ENCODE results near the gene IL1RAPL1. TPM values are rescaled to one million over a fixed set of nuclear protein-coding genes. Genes with fewer than 3 reads are reported as not detected.

IL1RAPL1 gene
- total RNA-seq, 2 donors from 2014 or later, result 0.54 TPM; not detected in 1

DNA sequence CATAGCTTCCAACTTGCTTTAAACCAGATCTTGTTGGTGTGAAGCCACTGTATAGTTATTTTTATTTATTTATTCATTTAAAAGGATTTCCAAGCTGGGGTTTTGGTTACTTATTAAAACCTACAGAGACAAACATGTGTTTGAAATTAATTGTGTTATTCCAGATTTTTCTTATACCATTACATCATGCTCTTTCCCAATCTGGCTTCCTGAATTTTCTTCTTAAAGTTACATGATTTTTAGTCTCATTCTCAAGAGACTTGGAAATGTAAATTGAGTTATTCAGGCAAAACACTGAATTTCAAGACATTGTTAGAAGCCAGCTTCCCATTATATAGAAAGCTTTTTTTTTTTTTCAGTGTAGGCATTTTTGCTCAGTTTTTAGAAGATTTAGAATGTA lies 381.9 kb downstream of the IL1RAPL1 start:
- no peak for TF ChIP-seq CTCF (IDR thresholded peaks at IDR 0.05)
- Histone ChIP-seq H3K9me3 (no peaks in the 10 kb centered on the region), H3K36me3 (no peaks in the 10 kb centered on the region), H3K4me1 (ENCODE audit: control insufficient read depth in 1 of 2, low read depth in 2 of 2) (no peaks in the 10 kb centered on the region), H3K27me3 (replicated peaks; ENCODE audit: insufficient read depth) (no peaks in the 10 kb centered on the region), H3K27ac (no peak overlapping the region), H3K4me3 (no peak overlapping the region)
- DNase-seq (ENCODE audit: low spot score) (no peak), ATAC-seq (ENCODE audit: insufficient number of reproducible peaks, low FRiP score, low read depth) (no peak)

DNA sequence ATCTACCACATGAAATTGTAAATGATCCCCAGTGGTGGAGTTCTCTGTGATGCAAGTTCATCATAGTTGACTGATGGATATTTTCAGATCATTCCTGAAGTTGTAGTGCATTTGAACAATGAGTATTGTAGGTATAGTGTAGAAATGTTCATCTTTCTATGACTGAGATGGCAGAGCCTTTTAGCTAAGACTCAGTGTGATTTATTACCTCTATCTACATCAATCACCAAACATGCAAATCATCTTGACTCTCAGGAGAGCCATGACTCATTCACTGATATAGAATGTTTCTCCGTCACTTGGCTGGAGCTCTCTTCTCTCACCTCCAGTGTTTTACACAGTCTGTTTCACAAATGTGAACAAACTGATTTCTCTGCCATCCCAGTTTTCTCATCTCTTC lies 392.6 kb downstream of the IL1RAPL1 start:
- Histone ChIP-seq H3K27ac (no peak overlapping the region), H3K4me3 (no peak overlapping the region), H3K27me3 (replicated peaks; ENCODE audit: insufficient read depth) (no peaks in the 10 kb centered on the region), H3K9me3 (no peaks in the 10 kb centered on the region), H3K4me1 (ENCODE audit: control insufficient read depth in 1 of 2, low read depth in 2 of 2) (no peaks in the 10 kb centered on the region), H3K36me3 (no peaks in the 10 kb centered on the region)
- no peak for TF ChIP-seq CTCF (IDR thresholded peaks at IDR 0.05)
- DNase-seq (ENCODE audit: low spot score), result no peak
- ATAC-seq (ENCODE audit: insufficient number of reproducible peaks, low FRiP score, low read depth), result no peak

- no peaks in the 10 kb centered on the region for H3K27me3 ChIP-seq (replicated peaks; ENCODE audit: insufficient read depth)
- H3K9me3 ChIP-seq, result no peaks in the 10 kb centered on the region
- no peak for ATAC-seq (ENCODE audit: insufficient number of reproducible peaks, low FRiP score, low read depth)
- TF ChIP-seq CTCF (IDR thresholded peaks at IDR 0.05), result no peak
- H3K27ac ChIP-seq, result no peak overlapping the region
- DNase-seq (ENCODE audit: low spot score), result no peak
- no peaks in the 10 kb centered on the region for H3K4me1 ChIP-seq (ENCODE audit: control insufficient read depth in 1 of 2, low read depth in 2 of 2)
- H3K4me3 ChIP-seq, result no peak overlapping the region
- no peaks in the 10 kb centered on the region for H3K36me3 ChIP-seq
These were observed 394.7 kb downstream of the IL1RAPL1 start for GRCh38 chrX:28981952-28982351.

DNA sequence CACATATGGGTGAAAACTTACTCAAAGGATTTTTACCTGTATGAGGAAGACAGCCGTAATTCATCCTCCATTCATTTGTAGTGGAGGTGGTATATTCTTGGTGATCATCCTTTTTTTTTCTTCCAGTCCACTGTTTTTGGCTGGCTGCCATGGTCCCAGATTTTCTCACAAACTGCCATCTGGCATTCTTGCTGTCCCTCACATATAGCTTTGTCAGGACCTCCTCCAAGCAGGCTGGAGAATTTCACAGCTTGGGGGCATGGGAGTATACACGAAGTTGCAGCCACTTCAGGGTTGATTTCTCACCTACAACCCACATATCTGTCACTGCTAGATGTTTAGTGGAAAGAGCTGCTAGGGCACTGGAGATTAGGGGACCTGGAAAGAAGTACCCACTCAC lies 401.0 kb downstream of the IL1RAPL1 start:
- Histone ChIP-seq H3K27ac (no peak overlapping the region), H3K36me3 (no peaks in the 10 kb centered on the region)
- DNase-seq (ENCODE audit: low spot score), result no peak

GRCh38 chrX:28997706-28998463 lies 410.6 kb downstream of the IL1RAPL1 start:
- ATAC-seq (ENCODE audit: insufficient number of reproducible peaks, low FRiP score, low read depth) (no peak), DNase-seq (ENCODE audit: low spot score) (no peak)
- TF ChIP-seq CTCF (IDR thresholded peaks at IDR 0.05), result no peak
- H3K9me3 ChIP-seq, result no peaks in the 10 kb centered on the region
- H3K27ac ChIP-seq, result no peak overlapping the region
- no peak overlapping the region for H3K4me3 ChIP-seq
- H3K27me3 ChIP-seq (replicated peaks; ENCODE audit: insufficient read depth), result no peaks in the 10 kb centered on the region
- no peaks in the 10 kb centered on the region for H3K36me3 ChIP-seq
- H3K4me1 ChIP-seq (ENCODE audit: control insufficient read depth in 1 of 2, low read depth in 2 of 2), result no peaks in the 10 kb centered on the region

More for the DNA sequence above, 401.0 kb downstream of the IL1RAPL1 start:
- TF ChIP-seq CTCF (IDR thresholded peaks at IDR 0.05), result no peak
- H3K27me3 ChIP-seq (replicated peaks; ENCODE audit: insufficient read depth), result no peaks in the 10 kb centered on the region
- H3K4me1 ChIP-seq (ENCODE audit: control insufficient read depth in 1 of 2, low read depth in 2 of 2), result no peaks in the 10 kb centered on the region
- no peaks in the 10 kb centered on the region for H3K9me3 ChIP-seq
- no peak for ATAC-seq (ENCODE audit: insufficient number of reproducible peaks, low FRiP score, low read depth)
- no peak overlapping the region for H3K4me3 ChIP-seq

Measured in thoracic aorta (tissue), 2 donors.